HepG2 (cell line): ENCODE measurements around the gene CIAO2B. TPM values are rescaled to one million over a fixed set of nuclear protein-coding genes. Genes with fewer than 3 reads are reported as not detected.

Experiments
- DNMT3B ChIP-seq: conservative IDR thresholded peaks from 2 replicates; pipeline ENCODE4 v1.6.1; 2016; ENCODE audit warnings: missing biosample characterization, control low read depth
- EED ChIP-seq: sonication (generic); formaldehyde crosslinking; IDR thresholded peaks from 2 replicates; pipeline ENCODE4 v1.5.0; 2020; ENCODE audit warnings: mild to moderate bottlenecking, missing genetic modification reagents
- ERF ChIP-seq: IDR thresholded peaks from 2 replicates; pipeline ENCODE4 v1.6.1; 2018; ENCODE audit warnings: missing biosample characterization, missing genetic modification reagents
- FOXM1 ChIP-seq: sonication (generic); formaldehyde crosslinking; IDR thresholded peaks from 2 replicates; pipeline ENCODE4 v1.5.0; 2020; ENCODE audit warnings: missing genetic modification reagents
- GZF1 ChIP-seq: sonication (generic); formaldehyde crosslinking; IDR thresholded peaks from 2 replicates; pipeline ENCODE4 v1.5.1; 2020; ENCODE audit warnings: mild to moderate bottlenecking, missing genetic modification reagents
- HDAC2 ChIP-seq: sonication (generic); formaldehyde crosslinking; IDR thresholded peaks from 2 replicates; pipeline ENCODE4 v1.4.0; 2020; ENCODE audit warnings: missing genetic modification reagents
- PAF1 ChIP-seq: IDR thresholded peaks from 2 replicates; pipeline ENCODE4 v1.6.1; 2016; ENCODE audit warnings: missing genetic modification reagents, missing compliant biosample characterization
- PAXIP1 ChIP-seq: sonication (generic); formaldehyde crosslinking; conservative IDR thresholded peaks from 2 replicates; pipeline ENCODE4 v1.4.0; 2020; ENCODE audit warnings: mild to moderate bottlenecking, missing genetic modification reagents, moderate library complexity
- RAD21 ChIP-seq: fragments of 450-650 bp; formaldehyde crosslinking; IDR thresholded peaks from 2 replicates; pipeline ENCODE4 v1.5.0; 2020; ENCODE audit warnings: mild to moderate bottlenecking
- RBFOX2 ChIP-seq: fragments of 200-400 bp; formaldehyde crosslinking; IDR thresholded peaks from 2 replicates; pipeline ENCODE4 v1.6.1; 2017; ENCODE audit warnings: low read depth, mild to moderate bottlenecking, low read length
- REL ChIP-seq: sonication (generic); formaldehyde crosslinking; conservative IDR thresholded peaks from 2 replicates; pipeline ENCODE4 v1.8.0; 2022; ENCODE audit warnings: mild to moderate bottlenecking, missing genetic modification reagents, moderate library complexity
- SIN3B ChIP-seq: fragments of 150-350 bp; IDR thresholded peaks from 2 replicates; pipeline ENCODE4 v1.6.1; 2014; ENCODE audit warnings: low read length
- SMARCE1 ChIP-seq: fragments of 450-650 bp; IDR thresholded peaks from 2 replicates; pipeline ENCODE4 v1.6.1; 2017; ENCODE audit warnings: borderline replicate concordance
- SMC3 ChIP-seq: IDR thresholded peaks from 2 replicates; pipeline ENCODE4 v1.6.1; 2011; ENCODE audit warnings: low read length, improper control_type of control experiment
- SP2 ChIP-seq: sonication (generic); formaldehyde crosslinking; IDR thresholded peaks from 2 replicates; pipeline ENCODE4 v1.5.1; 2020; ENCODE audit warnings: mild to moderate bottlenecking, missing genetic modification reagents
- TP53 ChIP-seq: sonication (generic); formaldehyde crosslinking; conservative IDR thresholded peaks from 2 replicates; pipeline ENCODE4 v1.4.0; 2020; ENCODE audit warnings: missing genetic modification reagents
- ZBTB42 ChIP-seq: sonication (generic); formaldehyde crosslinking; IDR thresholded peaks from 2 replicates; pipeline ENCODE4 v1.5.0; 2020; ENCODE audit warnings: mild to moderate bottlenecking, missing genetic modification reagents
- ZNF263 ChIP-seq: sonication (generic); formaldehyde crosslinking; IDR thresholded peaks from 2 replicates; pipeline ENCODE4 v1.4.0; 2020; ENCODE audit warnings: missing genetic modification reagents
- ZNF460 ChIP-seq: sonication (generic); formaldehyde crosslinking; IDR thresholded peaks from 2 replicates; pipeline ENCODE4 v1.5.1; 2020; ENCODE audit warnings: missing genetic modification reagents, mild to moderate bottlenecking, borderline replicate concordance
- ZNF639 ChIP-seq: conservative IDR thresholded peaks from 2 replicates; pipeline ENCODE4 v1.6.1; 2018; ENCODE audit warnings: missing genetic modification reagents
- polyA plus RNA-seq, 8 experiments: library from polyadenylated mRNA; depleted of rRNA in 3 of 8; stranded (reverse) in 7 of 8; unstranded in 1 of 8; fragments of >200 nt; fragmentation: Illumina TruSeq in 4 of 8; extraction: Trizol in 4 of 8; gene quantifications; 2 replicates each; pipeline versions ENCODE4 v1.2.1 to v1.2.3, GENCODE V29; 2011 to 2016; ENCODE audit warnings: low read depth in 4 of 8, missing spikeins in 1 of 8, mixed read lengths in 1 of 8; ENCODE audit not compliant: insufficient read depth in 1 of 8
- total RNA-seq, 5 experiments: library from RNA; depleted of rRNA; stranded (reverse); fragments of >200 nt; fragmentation: Illumina TruSeq; extraction: Trizol; gene quantifications; 2 replicates each; pipeline ENCODE4 v1.2.3, GENCODE V29; 2016; ENCODE audit warnings: low read depth in 1 of 5
- TF ChIP-seq, protein P1 (sequence below): sonication (generic); formaldehyde crosslinking; IDR thresholded peaks from 2 replicates; pipeline ENCODE4 v1.4.0; 2020; ENCODE audit warnings: missing genetic modification reagents, mild to moderate bottlenecking, borderline replicate concordance
- TF ChIP-seq, protein P2 (sequence below): sonication (generic); formaldehyde crosslinking; IDR thresholded peaks from 2 replicates; pipeline ENCODE4 v1.5.0; 2020; ENCODE audit warnings: missing genetic modification reagents
- TF ChIP-seq, protein P3 (sequence below): sonication (generic); formaldehyde crosslinking; IDR thresholded peaks from 2 replicates; pipeline ENCODE4 v1.4.0; 2020; ENCODE audit warnings: missing genetic modification reagents, borderline replicate concordance

The CIAO2B gene
- total and polyA plus RNA-seq, 2 of the 13 experiments (the other 11 are each of a cell fraction or from before 2014, with no cell fraction given), result 157 to 293 TPM

DNA sequence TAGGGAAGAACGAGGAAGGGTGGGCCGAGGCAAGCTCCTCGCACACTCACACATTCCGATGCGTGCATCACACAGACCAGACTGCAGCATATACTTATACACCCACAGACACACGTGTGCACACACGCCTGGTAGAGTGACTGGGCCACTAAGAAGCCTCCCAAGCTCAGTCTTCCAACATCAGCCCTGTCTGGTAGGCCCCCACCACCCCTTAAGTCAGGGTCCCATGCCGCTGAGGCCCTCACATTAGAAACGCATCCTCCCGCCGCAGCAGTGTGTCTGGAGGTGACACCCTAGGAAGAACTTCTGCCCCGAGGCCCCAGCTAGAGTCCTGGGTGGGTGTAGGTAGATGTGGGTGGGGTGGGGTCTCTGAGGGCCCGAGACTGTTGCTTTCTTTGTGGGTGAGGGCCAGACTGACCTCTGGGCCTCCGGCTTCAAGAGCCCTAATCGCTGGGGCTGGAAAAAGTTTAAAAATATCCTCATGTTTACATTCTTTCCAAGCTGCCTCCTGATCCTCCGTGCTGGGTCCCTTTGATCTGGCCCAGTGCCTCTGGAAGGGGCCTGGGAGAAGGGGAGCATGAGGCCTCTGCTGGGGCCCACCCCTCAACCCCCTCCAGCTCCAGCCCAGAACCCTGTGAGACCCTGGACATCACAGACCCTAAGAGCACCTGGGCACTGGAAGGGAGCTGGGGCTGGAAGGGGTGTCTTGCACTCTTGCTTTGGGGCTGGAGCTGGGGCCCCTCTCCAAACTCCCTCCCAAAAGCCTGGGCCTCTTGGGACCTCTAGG lies 29.2 kb downstream of the CIAO2B start (continued):
- TF ChIP-seq PAXIP1 (CRISPR knock-in tag), result peak; percentile 98
- TF ChIP-seq DNMT3B (CRISPR knock-in tag), result peak; percentile 82; the same call in 1 of the 2 replicates
- TF ChIP-seq HDAC2 (CRISPR knock-in tag), result peak; percentile 85
- TF ChIP-seq, protein P1, sequence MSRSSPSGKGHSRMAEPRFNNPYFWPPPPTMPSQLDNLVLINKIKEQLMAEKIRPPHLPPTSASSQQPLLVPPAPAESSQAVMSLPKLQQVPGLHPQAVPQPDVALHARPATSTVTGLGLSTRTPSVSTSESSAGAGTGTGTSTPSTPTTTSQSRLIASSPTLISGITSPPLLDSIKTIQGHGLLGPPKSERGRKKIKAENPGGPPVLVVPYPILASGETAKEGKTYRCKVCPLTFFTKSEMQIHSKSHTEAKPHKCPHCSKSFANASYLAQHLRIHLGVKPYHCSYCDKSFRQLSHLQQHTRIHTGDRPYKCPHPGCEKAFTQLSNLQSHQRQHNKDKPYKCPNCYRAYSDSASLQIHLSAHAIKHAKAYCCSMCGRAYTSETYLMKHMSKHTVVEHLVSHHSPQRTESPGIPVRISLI (CRISPR knock-in tag), result no peak
- TF ChIP-seq EED (CRISPR knock-in tag), result no peak
- TF ChIP-seq TP53 (CRISPR knock-in tag), result 0 out of 2 replicates have a peak, but pooled peaks have one; percentile 52
- no peak for TF ChIP-seq FOXM1 (CRISPR knock-in tag)
- TF ChIP-seq ERF (CRISPR knock-in tag), result peak; percentile 53; the same call in 1 of the 2 replicates
- TF ChIP-seq RAD21 (CRISPR knock-in tag), result no peak
- TF ChIP-seq, protein P2, sequence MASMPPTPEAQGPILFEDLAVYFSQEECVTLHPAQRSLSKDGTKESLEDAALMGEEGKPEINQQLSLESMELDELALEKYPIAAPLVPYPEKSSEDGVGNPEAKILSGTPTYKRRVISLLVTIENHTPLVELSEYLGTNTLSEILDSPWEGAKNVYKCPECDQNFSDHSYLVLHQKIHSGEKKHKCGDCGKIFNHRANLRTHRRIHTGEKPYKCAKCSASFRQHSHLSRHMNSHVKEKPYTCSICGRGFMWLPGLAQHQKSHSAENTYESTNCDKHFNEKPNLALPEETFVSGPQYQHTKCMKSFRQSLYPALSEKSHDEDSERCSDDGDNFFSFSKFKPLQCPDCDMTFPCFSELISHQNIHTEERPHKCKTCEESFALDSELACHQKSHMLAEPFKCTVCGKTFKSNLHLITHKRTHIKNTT (CRISPR knock-in tag), result no peak
- TF ChIP-seq SP2 (CRISPR knock-in tag), result peak; percentile 10; the same call in 1 of the 2 replicates
- TF ChIP-seq SMARCE1, result no peak
- TF ChIP-seq PAF1 (CRISPR knock-in tag), result no peak
- no peak for TF ChIP-seq REL (CRISPR knock-in tag)
- TF ChIP-seq GZF1 (CRISPR knock-in tag), result no peak; the same call in 1 of the 2 replicates
- TF ChIP-seq, protein P3, sequence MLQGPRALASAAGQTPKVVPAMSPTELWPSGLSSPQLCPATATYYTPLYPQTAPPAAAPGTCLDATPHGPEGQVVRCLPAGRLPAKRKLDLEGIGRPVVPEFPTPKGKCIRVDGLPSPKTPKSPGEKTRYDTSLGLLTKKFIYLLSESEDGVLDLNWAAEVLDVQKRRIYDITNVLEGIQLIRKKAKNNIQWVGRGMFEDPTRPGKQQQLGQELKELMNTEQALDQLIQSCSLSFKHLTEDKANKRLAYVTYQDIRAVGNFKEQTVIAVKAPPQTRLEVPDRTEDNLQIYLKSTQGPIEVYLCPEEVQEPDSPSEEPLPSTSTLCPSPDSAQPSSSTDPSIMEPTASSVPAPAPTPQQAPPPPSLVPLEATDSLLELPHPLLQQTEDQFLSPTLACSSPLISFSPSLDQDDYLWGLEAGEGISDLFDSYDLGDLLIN (CRISPR knock-in tag), result no peak
- no peak for TF ChIP-seq RBFOX2
- TF ChIP-seq ZNF263 (CRISPR knock-in tag), result no peak
- TF ChIP-seq ZNF460, result no peak
- TF ChIP-seq SMC3, result no peak
- TF ChIP-seq SIN3B, result no peak
- no peak for TF ChIP-seq ZNF639 (CRISPR knock-in tag)
- TF ChIP-seq ZBTB42 (CRISPR knock-in tag), result 0 out of 2 replicates have a peak, but pooled peaks have one; percentile 51
